NOMO-1 treated with dmso at 0.1 percent for 144 hours (cell line): ENCODE data around the gene FAM222B.

Experiments
- DNase-seq: peaks from one replicate; lab custom pipeline; 2025; ENCODE audit not compliant: unreplicated experiment; lab: John Stamatoyannopoulos, UW

The FAM222B gene

GRCh38 chr17:28774206-28774605 is 68.4 kb downstream of the FAM222B start:
- no peak for DNase-seq

GRCh38 chr17:28773736-28774135 is 68.9 kb downstream of the FAM222B start:
- no peak for DNase-seq

- DNase-seq: no peak
Observed at GRCh38 chr17:28765038-28765437, 77.6 kb downstream of the FAM222B start.

- peak; percentile 24 for DNase-seq
Observed at GRCh38 chr17:28763804-28764266, 78.8 kb downstream of the FAM222B start.

- DNase-seq: no peak
Observed at GRCh38 chr17:28763137-28763799, 79.3 kb downstream of the FAM222B start.

- peak; percentile 49 for DNase-seq
Observed at GRCh38 chr17:28760601-28761562, 81.7 kb downstream of the FAM222B start.

GRCh38 chr17:28759256-28759865 is 83.2 kb downstream of the FAM222B start:
- no peak for DNase-seq

- no peak for DNase-seq
Observed at GRCh38 chr17:28758411-28759121, 84.0 kb downstream of the FAM222B start.

GRCh38 chr17:28756049-28756804 is 86.4 kb downstream of the FAM222B start:
- DNase-seq: no peak

- no peak for DNase-seq
Observed at GRCh38 chr17:28755486-28755885, 87.1 kb downstream of the FAM222B start.

GRCh38 chr17:28751600-28752366 is 90.8 kb downstream of the FAM222B start:
- no peak for DNase-seq

GRCh38 chr17:28750178-28751047 is 92.2 kb downstream of the FAM222B start:
- DNase-seq: peak; percentile 69

GRCh38 chr17:28749516-28750177 is 92.9 kb downstream of the FAM222B start:
- no peak for DNase-seq

- no peak for DNase-seq
Observed at GRCh38 chr17:28748852-28749515, 93.6 kb downstream of the FAM222B start.

- no peak for DNase-seq
Observed at GRCh38 chr17:28747801-28748750, 94.5 kb downstream of the FAM222B start.

- no peak for DNase-seq
Observed at GRCh38 chr17:28747051-28747691, 95.4 kb downstream of the FAM222B start.
